Osteoblast (primary cell): Measurements from ENCODE around the gene FLYWCH1. TPM values are rescaled to one million over a fixed set of nuclear protein-coding genes. Genes with fewer than 3 reads are reported as not detected.

Experiments
- DNase-seq: peaks from one replicate; pipeline ENCODE4 v3.0.0; 2011; ENCODE audit warnings: low spot score, mixed read lengths; ENCODE audit not compliant: insufficient read length; ENCODE audit errors: missing footprints
- H2AFZ ChIP-seq: 2 replicates; pipeline ENCODE4 v1.6.0; 2011; ENCODE audit warnings: mild to moderate bottlenecking, low read length
- H3K27ac ChIP-seq: 2 replicates; pipeline ENCODE4 v1.5.1; 2011; ENCODE audit warnings: mild to moderate bottlenecking, low read depth, low read length, moderate library complexity
- H3K27me3 ChIP-seq: 2 replicates; pipeline ENCODE4 v1.6.0; 2012; ENCODE audit warnings: mild to moderate bottlenecking, control low read depth, inconsistent platforms, low read length, moderate library complexity; ENCODE audit not compliant: insufficient read depth
- H3K36me3 ChIP-seq: 2 replicates; pipeline ENCODE4 v1.5.1; 2011; ENCODE audit warnings: mild to moderate bottlenecking, low read length, control low read depth, moderate library complexity; ENCODE audit not compliant: insufficient read depth
- H3K4me1 ChIP-seq: 2 replicates; pipeline ENCODE4 v1.5.1; 2011; ENCODE audit warnings: mild to moderate bottlenecking, low read length, control low read depth, moderate library complexity; ENCODE audit not compliant: insufficient read depth
- H3K4me2 ChIP-seq: 2 replicates; pipeline ENCODE4 v1.6.0; 2011; ENCODE audit warnings: mild to moderate bottlenecking, low read length; ENCODE audit not compliant: insufficient read depth
- H3K4me3 ChIP-seq: fragments of 200-600 bp; sonication (generic); 3 replicates; pipeline ENCODE4 v1.5.1; 2012; ENCODE audit warnings: mild to moderate bottlenecking, low read length, inconsistent platforms; ENCODE audit not compliant: insufficient read depth
- H3K79me2 ChIP-seq: 2 replicates; pipeline ENCODE4 v1.6.0; 2012; ENCODE audit warnings: mild to moderate bottlenecking, low read length, control low read depth, inconsistent platforms; ENCODE audit not compliant: insufficient read depth
- H3K9me3 ChIP-seq: 2 replicates; pipeline ENCODE4 v1.5.1; 2011; ENCODE audit warnings: low read depth, low read length, control low read depth
- H4K20me1 ChIP-seq: 2 replicates; pipeline ENCODE4 v1.6.0; 2012; ENCODE audit warnings: mild to moderate bottlenecking, low read length, control low read depth; ENCODE audit not compliant: insufficient read depth
- total RNA-seq: library from RNA; depleted of rRNA; stranded (reverse); fragments of >200 nt; gene quantifications from 2 replicates; pipeline ENCODE4 v1.2.3, GENCODE V29; 2012
- TF ChIP-seq, protein P1 (sequence below): IDR thresholded peaks from 2 replicates; pipeline ENCODE4 v1.5.1; 2011; ENCODE audit warnings: mild to moderate bottlenecking, low read depth, low read length, moderate library complexity; ENCODE audit errors: extremely low read depth

Gene FLYWCH1
- total RNA-seq, 1 donor, result 56.5 TPM

GRCh38 chr16:2987833-2988232 lies 76.1 kb downstream of the FLYWCH1 start:
- Histone ChIP-seq H3K36me3 (no peaks in the 10 kb centered on the region), H4K20me1 (no peaks in the 10 kb centered on the region), H3K27ac (no peak overlapping the region), H3K4me1 (no peaks in the 10 kb centered on the region), H3K4me3 (no peak overlapping the region), H3K9me3 (no peaks in the 10 kb centered on the region), H3K27me3 (peaks cover 8% of the 10 kb centered on the region), H2AFZ (no peak overlapping the region), H3K4me2 (no peak overlapping the region), H3K79me2 (no peaks in the 10 kb centered on the region)
- TF ChIP-seq, protein P1, sequence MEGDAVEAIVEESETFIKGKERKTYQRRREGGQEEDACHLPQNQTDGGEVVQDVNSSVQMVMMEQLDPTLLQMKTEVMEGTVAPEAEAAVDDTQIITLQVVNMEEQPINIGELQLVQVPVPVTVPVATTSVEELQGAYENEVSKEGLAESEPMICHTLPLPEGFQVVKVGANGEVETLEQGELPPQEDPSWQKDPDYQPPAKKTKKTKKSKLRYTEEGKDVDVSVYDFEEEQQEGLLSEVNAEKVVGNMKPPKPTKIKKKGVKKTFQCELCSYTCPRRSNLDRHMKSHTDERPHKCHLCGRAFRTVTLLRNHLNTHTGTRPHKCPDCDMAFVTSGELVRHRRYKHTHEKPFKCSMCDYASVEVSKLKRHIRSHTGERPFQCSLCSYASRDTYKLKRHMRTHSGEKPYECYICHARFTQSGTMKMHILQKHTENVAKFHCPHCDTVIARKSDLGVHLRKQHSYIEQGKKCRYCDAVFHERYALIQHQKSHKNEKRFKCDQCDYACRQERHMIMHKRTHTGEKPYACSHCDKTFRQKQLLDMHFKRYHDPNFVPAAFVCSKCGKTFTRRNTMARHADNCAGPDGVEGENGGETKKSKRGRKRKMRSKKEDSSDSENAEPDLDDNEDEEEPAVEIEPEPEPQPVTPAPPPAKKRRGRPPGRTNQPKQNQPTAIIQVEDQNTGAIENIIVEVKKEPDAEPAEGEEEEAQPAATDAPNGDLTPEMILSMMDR, result no peak
- no peak for DNase-seq

GRCh38 chr16:2988590-2989099 lies 76.9 kb downstream of the FLYWCH1 start:
- no peaks in the 10 kb centered on the region for H3K4me1 ChIP-seq
- H4K20me1 ChIP-seq, result no peaks in the 10 kb centered on the region
- TF ChIP-seq, protein P1, result no peak
- no peaks in the 10 kb centered on the region for H3K79me2 ChIP-seq
- no peak for DNase-seq
- no peaks in the 10 kb centered on the region for H3K36me3 ChIP-seq
- H3K27me3 ChIP-seq, result peaks cover 8% of the 10 kb centered on the region
- no peak overlapping the region for H2AFZ ChIP-seq
- no peak overlapping the region for H3K4me2 ChIP-seq
- no peaks in the 10 kb centered on the region for H3K9me3 ChIP-seq
- no peak overlapping the region for H3K27ac ChIP-seq
- no peak overlapping the region for H3K4me3 ChIP-seq

- Histone ChIP-seq H3K27ac (no peak overlapping the region), H3K4me2 (no peak overlapping the region), H3K4me1 (no peaks in the 10 kb centered on the region), H2AFZ (no peak overlapping the region), H3K36me3 (no peaks in the 10 kb centered on the region), H3K27me3 (peaks cover 8% of the 10 kb centered on the region), H4K20me1 (no peaks in the 10 kb centered on the region), H3K79me2 (no peaks in the 10 kb centered on the region), H3K4me3 (no peak overlapping the region), H3K9me3 (no peaks in the 10 kb centered on the region)
- no peak for DNase-seq
- TF ChIP-seq, protein P1, result no peak
These were observed 79.2 kb downstream of the FLYWCH1 start for GRCh38 chr16:2990891-2991290.

DNA sequence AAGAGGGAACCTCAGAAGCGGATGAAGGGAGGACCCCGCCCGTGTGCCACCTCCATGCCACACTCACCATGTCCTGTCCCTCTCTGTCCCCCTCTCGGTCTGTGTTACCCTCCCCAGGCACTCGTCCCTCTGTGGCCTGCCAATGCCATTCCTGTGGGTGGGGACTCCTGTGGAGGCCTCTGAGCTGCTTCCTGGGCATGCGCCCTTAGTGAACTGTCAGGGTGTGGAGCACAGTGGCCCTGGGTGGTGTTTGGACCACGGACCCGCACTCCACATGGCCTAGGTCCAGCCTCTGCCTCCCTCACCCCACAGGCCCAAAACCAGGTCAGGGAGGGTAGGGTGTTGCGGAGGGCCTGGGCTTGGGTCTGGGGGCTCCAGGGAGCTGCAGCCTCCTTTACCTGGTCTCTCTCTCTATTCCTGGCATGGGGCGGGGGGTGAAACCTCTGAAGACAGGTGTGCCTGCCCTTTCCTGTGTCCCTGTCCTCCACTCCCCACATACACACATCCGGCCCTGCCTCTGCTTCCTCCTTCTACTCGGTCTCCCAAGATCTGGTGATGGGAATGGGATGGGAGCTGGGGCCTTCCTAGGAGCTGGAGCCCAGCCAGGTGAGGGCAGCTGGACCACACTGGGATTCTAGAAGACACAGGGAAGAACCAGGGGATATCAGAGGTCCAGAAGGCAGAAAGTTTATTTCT lies 80.0 kb downstream of the FLYWCH1 start:
- no peak overlapping the region for H3K4me3 ChIP-seq
- H2AFZ ChIP-seq, result no peak overlapping the region
- peaks cover 13% of the 10 kb centered on the region for H3K27me3 ChIP-seq
- no peak overlapping the region for H3K4me2 ChIP-seq
- H3K36me3 ChIP-seq, result no peaks in the 10 kb centered on the region
- H3K27ac ChIP-seq, result no peak overlapping the region
- H4K20me1 ChIP-seq, result no peaks in the 10 kb centered on the region
- H3K79me2 ChIP-seq, result no peaks in the 10 kb centered on the region
- H3K9me3 ChIP-seq, result no peaks in the 10 kb centered on the region
- DNase-seq, result no peak
- no peaks in the 10 kb centered on the region for H3K4me1 ChIP-seq
- TF ChIP-seq, protein P1, result no peak
